A172 (cell line): Measurements from ENCODE around the gene PIP4K2A. TPM values are rescaled to one million over a fixed set of nuclear protein-coding genes. Genes with fewer than 3 reads are reported as not detected.
A peak's percentile ranks its signal among the peaks of the same experiment; 100 is the strongest.

Experiments used
- DNase-seq: peaks from one replicate; pipeline ENCODE4 v3.0.0-alpha.2; 2015; ENCODE audit warnings: low spot score
- total RNA-seq: library from RNA; depleted of rRNA; stranded (reverse); fragments of >200 nt; shearing (Covaris generic); gene quantifications from 2 replicates; pipeline ENCODE4 v1.2.3, GENCODE V29; 2014

The PIP4K2A gene
- total RNA-seq, 1 experiment from 2014 or later = 74.9 TPM

DNA sequence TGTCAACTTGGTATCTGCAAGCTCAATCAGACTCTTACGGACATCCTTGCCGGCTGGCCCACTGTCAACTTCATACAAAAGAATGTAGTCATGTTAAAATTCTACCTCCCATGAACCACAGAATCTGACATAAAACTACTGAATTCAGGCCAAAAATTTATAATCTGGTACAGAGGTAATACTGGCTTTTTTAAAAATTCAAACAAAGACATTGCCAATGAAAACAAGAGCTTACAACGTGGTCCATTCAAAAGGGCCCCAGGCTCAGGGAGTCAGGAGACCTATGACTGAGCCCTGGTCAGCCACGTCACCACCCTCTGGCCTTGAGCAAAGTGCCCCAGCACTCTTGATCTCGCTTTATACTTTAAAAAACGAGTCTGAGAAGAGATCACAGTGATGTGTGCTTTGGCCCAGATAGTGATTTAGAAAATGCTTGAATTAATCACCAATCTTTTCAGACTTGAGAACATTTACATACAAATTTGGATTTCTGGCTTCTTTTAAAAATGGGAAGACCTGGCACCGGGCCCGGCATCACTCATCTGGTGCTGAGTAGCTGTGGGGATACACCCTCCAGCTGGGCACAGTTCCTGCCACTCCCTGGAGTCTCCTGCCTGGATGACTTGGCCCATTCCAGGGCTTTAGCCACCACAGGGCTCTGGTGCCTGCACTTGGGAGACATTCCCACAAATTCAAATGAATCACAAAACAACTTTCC is 94.1 kb downstream of the PIP4K2A start:
- peak; percentile 98 for DNase-seq

DNA sequence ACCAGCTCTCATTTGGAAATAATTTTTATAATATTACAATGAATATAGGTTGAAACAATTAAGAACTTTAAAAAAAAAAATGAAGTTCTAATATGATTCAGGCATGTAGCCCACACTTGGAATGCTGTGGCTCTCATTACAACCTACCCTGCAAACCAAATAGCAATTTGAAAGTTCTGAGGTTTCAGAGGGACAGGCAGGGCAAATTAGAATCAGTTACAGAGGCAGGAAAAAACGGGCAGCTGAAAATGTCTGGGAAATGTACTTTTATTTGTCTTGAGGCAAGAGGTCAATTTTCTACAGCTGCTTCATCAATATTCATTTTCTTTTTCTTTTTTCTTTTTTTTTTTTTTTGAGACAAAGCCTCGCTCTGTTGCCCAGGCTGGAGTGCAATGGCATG is 95.3 kb downstream of the PIP4K2A start:
- DNase-seq = no peak

DNA sequence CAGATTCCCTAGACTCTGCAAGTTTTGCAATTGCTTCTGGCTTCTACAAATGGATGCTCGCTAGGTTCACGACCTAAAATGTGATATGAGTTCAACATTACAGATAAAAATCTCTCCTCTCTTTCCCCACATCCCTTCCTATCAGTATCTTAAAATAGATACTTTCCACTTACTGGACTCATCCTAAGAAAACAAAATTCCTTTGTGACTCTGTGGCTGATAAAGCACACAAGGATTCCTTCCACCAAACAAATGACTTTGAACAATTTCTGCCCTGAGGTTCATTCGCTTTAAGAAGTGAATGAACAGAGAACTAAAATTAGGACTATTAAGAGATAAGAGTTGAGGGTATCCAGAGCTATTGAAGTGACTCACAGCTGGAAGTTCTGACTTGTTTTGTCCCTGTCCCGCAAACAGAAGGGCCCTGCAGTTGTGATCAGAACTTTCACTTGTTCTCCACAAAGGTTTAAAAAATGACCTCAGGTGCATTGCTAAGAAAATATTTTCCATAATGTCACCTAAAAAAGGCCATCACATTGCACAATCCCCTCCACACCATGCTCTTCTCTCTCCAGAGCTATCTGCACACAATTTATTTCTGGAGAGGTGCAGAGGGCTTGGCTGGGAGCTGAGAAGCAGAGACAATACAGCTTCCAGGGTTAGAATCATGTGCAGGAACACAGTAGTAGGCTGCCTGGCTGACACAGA is 96.1 kb downstream of the PIP4K2A start:
- peak; percentile 92 for DNase-seq

DNA sequence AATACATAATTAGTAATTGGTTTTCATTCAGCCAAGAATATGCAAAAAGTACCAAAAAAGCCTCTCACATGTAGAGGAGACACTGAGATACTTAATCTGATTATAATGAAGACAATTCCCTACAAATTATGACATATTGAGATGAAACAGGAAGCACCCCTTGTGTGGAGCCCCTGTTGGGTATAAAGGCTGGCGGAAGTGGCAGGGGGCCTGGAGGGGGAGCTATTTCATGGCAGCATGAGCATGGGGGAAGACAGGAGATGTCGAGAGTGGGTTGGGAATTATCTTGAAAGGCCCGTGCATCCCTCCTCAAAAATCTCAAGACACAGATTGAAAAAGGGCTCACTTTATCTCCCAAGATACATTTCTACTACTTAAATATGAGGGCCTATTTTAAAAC is 96.9 kb downstream of the PIP4K2A start:
- DNase-seq = no peak

DNA sequence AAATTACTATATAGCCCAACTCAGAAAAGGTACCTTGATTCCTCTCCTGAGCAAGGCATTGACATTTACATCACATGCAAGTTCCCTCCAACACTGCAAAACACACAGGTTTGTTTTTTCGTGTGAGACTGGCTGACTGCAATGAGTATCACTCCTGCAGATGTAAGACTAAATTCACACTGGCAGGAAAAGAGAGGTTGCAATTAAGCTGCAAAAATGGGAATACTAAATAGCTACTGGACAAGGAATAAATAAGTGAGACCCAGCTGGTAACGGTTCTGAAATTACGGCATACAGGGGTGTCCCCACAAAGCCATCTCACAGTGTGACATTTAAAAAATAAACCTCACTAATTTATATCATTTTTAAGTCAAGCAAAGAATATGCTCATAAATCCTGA is 97.3 kb downstream of the PIP4K2A start:
- DNase-seq = no peak

DNA sequence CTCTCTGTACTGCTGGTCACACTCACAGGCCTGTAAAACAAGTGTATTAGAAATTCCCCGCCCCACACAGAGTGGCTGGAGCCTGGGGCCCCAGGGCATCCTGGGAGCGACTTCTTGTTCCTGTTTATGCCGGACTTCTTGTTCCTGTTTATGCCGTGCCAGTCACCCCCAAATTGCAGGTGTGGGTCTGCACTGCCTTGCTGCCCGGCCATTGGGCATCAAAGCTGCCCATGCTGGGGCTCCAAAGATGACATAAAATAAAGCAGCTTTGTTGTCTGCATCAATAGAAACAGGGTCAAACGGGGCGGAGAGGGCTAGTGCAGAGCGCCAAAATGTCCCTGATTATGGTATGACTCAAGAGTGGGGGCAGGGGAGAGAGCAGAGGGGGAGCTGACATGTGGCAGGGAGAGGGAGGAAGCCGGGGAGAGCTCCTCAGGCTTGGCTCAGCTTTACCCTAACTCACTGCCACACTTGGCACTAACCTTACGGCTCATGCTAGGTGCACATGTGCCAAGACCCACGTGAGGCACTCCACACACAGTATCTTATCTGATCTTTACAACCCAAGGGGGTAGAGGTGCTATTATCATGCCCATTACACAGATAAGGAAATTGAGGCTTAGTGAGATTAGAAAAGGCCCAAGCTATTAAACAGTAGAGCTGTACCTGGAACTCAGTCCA is 98.4 kb downstream of the PIP4K2A start:
- peak; percentile 77 for DNase-seq

DNA sequence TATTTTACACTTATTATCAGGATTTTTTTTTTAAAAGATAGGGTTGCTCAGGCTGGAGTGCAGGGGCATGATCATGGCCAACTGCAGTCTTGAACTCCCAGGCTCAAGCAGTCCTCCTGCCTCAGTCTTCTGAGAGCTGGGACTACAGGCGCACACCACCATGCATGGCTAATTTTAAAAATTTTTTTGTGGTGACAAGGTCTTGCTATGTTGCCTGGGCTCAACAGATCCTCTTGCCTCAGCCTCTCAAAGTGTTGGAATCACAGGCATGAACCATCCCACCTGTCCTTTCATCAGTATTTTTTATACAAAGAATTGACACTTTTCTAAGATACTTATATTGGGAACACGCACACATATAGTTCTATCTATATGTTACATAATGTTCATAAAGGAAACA is 99.3 kb downstream of the PIP4K2A start:
- no peak for DNase-seq

DNA sequence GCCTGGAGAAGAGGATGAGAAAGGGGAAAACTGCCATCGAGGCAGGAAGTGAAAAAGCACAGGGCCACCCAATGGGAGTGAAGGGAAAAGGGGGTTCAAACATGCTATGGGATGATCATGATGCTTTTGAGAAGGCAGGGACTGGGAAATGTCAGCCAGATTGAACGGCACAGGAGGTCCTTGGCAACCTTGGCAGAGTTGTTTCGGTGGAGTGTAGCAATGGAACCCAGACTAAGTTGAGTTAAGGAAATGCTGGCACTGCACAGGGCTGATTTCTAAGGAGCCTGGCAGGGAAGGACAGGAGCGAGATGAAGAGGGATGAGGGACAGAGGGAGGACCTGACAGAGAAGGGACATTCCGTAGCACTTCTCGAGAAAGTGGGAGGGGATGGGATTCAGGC is 101.4 kb downstream of the PIP4K2A start:
- DNase-seq = no peak

DNA sequence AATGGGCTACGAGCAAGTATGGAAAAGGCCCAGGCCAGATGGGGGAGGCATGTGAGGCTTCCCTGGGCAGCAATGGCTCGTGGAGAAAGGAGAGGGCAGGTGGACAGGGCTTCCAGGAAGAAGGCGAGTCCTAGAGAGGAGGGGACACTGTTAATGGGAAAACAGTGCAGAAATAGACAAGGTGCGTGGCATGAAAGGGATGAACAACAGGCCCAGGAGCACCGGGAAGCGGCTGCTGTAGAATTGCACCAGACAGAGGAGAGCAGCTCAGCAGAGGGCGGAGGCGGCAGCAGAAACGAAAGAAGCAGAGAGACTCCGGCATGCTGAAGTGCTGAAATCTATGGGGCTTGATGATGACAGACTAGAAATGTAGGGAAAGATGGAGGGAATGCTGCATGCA is 102.1 kb downstream of the PIP4K2A start:
- no peak for DNase-seq

DNA sequence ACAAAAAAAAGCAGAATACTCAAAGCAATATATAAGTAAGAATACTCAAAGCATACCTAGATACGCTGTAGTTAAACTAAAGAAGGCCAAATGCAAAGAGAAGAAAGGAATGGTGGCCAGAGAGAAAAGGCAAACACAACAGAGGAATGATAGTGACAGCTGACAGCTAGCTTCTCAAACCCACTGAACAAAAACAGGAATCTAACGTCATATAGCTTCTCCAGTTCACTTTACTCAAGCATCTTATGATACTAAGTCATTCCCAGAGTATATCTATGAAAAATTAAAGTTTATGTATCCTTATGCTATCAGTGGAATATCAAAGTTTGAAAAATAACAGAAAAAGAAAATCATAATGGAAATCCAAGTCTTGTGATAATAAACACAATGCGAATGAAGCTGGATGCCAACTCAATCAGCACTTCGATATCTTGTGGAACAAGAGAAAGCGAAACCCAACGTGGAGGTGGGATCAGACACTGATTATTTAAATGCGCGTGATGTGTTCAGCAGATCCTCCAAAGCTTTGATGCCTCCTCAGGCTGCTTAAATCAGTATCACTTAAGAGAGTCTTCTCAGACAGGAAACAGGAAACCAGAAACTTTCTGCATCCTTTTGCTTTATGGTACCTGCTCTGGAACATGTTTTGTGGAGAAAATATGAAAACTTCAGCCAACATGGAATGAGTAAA is 102.8 kb downstream of the PIP4K2A start:
- no peak for DNase-seq

DNA sequence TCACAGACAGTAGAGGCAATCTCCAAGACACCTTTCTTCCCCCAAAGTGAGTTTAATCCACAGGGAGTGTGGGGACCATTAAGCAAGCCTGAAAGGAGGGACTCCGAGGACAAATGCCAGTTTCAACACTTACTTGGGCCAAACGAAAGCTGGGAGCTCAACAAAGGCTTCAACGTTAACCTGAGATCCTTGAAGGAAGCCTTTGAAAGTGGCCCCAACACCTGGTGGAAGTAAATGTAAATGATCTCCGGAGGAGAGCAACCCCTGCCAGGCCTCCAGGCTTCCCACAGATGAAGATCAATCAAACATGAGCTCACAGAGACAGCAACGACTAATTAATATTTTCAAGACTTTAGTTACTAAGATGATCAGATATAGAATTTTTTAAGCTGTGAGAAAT is 103.8 kb downstream of the PIP4K2A start:
- no peak for DNase-seq

DNA sequence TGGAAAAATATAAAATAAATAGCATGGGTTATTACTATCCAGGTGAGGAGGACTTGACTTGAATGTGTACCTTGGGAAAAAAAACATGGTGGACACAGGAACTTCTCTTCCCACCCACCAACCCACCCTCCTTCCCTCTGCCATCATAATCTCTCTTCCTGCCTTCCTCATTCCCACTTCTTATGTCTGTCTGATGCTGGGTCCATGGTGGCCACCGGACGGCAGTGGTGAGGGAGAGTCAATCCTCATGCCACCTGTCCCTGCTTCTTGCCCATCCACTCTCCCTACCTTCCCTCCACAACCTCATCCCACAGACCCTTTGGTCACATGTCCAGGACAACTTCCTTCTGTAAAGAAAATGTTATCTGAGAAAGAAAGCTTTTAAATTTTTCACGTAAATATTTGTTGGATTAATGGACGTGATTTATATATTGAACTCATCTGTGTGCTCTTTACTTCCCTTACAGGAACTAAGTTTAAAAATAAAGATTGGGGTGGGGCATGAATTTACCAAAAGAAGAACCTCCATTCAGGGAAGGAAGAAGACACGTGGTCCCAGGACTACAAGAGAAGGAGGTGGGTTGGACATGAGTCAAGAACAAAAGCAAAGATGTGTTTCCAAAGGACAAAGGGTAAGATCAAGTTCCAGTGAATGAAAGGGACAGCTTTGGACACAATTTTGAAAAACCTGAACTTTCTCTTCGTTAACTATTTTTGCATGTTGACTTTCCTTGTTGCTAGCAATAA is 104.5 kb downstream of the PIP4K2A start:
- no peak for DNase-seq

DNA sequence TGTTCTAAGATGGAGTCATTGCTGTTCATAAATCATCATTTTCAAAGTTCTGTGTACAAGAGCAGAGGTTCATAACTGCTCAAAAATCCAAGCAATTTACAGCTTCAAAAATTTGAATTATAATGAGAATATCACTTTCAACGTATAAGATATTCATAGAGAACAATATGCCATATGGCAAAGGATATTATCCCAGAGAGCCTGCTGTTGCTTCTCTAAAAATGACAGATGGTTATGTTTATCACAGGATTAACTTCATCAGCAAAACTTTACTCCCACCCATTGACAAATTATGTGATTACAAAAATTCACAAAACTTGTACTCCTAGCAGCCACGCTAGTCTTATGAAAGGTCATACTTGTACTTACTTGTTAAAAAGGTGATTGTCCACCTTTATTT is 105.1 kb downstream of the PIP4K2A start:
- no peak for DNase-seq

DNA sequence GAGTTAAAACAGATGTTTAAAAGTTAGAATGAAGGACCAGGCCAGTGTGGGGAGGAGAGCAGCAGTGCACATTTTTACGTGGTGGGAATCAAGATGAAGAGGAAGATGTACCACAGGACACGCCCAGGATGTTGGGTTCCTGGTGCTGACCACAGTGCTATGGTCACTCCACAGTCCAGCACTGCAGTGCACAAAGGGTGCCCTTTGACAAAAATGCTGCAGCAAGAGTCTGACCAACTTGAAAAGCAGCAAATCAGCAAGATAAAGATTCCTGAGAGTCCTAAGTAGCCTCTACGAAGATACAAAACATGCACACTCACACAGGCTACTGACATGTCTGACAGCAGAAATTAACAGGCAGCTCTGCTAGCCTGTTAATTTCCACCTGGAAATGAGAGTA is 107.1 kb downstream of the PIP4K2A start:
- peak; percentile 75 for DNase-seq

DNA sequence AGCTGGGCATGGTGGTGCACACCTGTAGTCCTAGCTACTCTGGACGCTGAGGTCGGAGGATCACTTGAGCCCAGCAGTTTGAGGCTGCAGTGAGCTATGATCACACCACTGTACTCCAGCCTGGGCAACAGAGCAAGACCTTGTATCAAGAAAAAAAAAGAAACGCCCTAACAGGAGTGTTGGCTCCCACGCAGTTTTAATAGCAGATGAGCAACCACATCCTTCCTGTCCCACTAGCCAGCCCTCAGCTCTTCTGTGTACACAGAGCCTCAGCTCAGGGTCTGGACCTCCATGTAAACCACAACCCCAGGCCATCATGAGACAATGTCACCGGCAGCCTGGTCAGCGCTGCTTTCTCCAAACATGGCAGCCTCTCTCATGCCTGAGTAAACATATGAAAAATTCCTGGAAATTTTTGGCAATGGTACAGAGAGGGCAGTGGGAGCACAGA is 108.2 kb downstream of the PIP4K2A start:
- peak; percentile 90 for DNase-seq

DNA sequence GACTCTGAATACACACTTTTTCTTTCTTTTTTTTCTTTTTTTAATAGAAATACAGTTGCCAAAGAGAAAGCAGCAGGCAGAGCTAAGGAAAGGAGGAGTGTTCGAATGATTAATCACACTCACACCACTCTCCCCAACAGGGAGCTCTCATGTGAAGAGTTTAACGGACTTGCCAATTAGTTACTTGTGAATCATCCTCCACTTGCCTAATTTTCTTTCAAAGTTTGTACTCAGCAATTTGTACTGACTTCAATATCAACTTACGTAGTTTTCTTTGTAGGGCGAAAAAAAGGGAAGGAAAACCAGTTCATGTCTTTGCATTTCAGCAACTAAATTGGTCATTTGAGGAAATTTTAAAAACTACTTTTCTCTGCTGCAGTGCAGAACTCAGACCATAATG is 109.2 kb downstream of the PIP4K2A start:
- DNase-seq = peak; percentile 86

DNA sequence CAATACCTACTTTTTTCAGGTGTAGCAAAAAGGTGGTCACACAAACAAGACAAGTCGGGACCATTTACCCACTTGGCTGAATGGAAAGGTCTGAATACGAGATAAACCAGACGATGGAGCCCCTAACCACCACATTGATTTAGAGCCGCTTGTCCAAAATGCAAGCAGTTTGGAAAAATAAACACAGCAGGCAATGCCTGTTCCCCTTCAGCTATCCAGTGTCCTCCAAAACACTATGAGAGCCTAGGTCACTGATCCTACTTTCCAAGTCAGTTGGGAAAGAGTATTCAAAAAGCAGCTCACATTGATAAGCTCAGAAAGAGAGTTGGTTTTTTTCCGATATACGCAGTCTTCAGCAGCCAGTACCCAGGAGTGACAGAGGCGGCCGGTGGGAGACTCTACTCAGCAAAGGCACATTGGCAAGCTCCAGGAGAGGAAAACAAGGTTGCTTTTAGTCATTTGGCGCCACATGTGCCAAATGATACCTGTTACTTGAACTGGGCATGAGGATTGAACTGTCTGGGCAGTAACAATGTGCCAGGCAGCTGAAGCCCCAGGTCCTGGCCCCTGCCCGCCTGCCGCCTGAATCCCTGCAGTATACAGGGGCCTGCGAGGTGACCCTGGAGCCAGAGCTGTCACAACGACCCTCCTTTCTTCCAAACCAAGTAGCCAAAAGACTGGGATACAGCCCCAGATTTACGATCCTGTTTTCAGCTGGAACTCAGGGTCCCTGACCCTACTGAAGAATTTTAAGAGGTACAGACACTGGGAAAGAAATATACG is 109.8 kb downstream of the PIP4K2A start:
- DNase-seq = no peak

DNA sequence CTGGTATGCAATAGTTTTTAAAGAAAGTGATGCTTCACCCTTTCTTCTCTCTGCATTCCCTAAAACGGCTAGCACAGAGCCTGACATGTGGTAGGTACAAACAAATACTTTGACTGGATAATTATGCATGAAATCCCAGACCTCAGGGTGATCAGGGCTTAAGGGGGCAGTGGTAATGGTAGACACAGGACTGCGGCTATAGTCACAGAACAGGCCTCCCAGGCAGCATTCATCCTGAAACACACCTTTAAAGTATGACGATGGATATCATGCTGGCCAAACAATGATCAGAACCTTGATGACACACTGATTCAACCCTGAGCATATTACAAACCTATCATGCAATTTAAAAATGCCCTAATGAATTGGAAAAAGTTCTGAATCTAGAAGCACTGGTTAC is 110.8 kb downstream of the PIP4K2A start:
- no peak for DNase-seq

DNA sequence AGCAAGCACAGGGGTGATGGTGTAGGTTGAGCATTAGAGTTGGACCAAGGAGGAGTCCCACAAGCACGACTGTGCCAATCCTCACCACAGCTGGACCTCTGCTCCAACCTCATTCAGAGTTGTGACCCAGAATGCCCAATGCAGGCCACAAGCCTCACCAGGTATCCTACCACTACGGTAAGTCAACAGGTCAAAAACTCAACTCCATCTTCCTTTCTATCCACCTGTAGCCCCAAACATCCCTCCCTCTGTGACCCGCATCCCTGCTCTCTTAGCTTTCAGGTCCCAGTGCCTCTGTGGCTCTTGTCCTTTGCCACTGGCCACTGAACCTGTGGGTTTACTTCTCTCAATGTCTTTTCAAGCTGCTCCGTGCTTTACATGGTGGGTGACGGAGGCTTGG is 112.8 kb downstream of the PIP4K2A start:
- no peak for DNase-seq

DNA sequence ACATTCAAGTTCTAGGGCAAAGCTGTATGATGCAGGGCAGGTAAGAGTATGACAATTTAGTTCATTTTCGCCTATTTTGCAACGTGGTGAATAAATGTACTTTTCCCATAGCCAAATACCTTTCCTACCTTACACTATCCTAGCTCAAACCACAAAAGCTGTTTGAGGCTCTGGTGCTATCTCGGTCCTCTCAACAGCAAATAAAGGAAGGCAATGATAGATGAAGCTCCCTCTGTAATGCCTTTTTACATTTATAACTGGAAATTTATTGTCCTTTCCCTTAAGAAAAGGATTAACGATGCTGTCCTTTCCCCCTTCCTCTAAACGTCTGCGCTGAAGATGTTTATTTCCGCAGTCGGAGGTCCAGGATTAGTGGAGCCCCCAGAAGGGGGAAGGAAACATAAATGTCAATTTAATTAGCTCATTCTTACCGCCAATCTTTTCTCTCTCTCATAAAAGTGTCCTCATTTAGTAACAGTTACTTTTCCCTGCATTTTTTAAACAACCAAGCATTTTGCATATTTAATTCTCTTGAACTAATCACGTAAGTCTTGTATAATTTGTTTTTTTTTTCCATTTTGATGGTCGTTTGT is 114.6 kb downstream of the PIP4K2A start:
- peak; percentile 42 for DNase-seq
